HG02840 (cell line): ENCODE data around the gene MYO3B.
"Not testable (repeated sequence)": the region's sequence is repeated elsewhere in the genome, so short reads cannot be mapped to it uniquely, and the experiment has no call there.

Experiments
- ATAC-seq: cut with Tn5 transposase; IDR thresholded peaks from one replicate; pipeline ENCODE4 v1.9.1; 2021; ENCODE audit warnings: mild to moderate bottlenecking, moderate library complexity, moderate number of reproducible peaks; ENCODE audit not compliant: unreplicated experiment, low FRiP score

Gene MYO3B

DNA sequence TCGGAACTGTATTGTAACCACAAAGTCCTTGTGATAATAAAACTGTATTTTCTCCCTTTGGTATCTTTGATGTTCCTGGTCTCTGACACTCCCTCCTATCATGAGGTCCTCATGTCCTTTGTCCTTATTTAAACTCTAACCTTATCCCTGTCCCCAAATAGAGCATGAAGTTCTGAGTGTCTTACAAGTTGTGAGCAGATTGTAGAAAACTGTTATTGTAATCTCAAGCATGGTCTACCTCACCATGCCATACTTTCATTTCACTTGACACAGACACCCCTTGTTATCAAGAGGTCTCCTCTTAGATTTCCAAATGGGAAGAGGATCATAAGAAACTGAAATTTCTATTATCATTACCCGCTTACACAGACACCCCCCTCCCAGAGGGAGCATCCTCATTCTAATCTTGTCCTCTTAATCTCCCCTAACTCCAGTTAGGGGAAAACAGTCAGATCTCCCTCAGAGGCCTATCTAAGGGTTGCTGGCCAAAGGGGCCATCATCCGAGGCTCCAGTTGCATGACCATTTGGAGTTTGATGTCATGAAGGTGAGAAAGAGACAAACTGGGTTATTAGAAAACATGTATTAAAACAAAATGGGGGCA is 29.0 kb downstream of the MYO3B start:
- no peak for ATAC-seq

DNA sequence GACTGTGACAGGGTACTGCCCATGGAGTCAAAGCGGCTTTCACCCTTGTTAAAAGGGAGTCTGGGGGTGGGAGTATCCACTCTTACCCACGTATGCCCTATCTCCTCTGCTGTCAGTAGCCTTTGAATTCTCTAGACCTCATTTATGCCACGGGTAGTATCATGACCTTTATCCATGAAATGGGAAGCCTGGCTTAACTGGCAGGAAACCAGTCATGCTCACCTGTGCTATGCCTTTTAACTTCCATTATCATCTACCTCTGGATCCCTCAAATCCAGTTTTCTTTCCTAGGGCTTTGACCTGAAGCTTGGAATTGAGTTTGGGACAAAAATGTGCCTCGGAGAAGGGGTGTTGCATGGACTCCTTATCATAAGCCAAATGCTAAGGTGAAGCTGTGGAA is 30.0 kb downstream of the MYO3B start:
- ATAC-seq = no peak

DNA sequence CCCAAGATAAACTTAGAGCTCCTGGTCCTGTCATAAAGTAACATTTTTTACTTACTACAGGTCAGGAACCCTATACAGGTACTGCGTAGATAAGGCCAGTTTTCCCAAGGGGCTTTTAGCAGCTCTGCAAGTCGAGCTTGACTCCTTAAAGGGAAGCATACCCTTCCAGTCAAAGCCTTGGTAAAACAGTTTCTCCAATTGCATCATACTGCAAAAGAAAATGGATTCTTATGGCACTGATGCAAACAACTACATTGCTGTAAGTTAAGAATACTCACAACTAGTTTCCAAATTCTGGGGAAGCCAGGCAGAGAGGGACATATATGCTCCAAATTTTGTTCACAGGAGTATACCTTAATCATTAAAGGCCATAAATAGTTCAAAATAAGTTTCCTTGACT is 31.0 kb downstream of the MYO3B start:
- no peak for ATAC-seq

DNA sequence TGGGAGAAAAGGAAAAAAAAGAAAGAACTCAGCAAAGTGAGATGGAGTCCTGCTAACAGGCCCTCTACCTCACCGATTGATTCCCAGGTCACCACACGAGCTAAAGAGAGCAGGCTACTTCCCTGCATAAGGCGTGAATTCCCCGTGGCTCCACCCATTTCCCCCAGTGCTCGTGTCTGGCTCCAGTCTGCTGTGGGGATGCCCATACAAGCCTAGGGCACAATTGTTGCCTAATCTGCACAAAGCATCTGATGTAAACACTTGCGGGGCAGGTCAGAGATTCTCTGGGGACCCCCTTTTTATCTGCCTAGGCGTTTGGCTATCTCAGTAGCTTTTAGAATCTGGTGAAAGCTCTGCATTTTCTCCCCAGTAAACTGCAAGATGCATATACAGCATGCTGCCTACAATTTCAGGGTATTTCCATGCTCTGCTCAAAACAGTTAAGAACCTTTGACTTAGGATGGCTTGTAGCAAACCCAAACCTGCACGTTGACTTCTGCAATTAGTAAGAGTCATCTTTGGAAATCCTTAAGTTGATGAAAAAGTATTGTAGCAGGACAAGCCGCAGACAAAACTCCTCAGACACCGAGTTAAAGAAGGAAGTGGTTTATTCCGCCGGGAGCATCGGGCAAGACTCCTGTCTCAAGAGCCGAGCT is 34.8 kb downstream of the MYO3B start:
- ATAC-seq = no peak

DNA sequence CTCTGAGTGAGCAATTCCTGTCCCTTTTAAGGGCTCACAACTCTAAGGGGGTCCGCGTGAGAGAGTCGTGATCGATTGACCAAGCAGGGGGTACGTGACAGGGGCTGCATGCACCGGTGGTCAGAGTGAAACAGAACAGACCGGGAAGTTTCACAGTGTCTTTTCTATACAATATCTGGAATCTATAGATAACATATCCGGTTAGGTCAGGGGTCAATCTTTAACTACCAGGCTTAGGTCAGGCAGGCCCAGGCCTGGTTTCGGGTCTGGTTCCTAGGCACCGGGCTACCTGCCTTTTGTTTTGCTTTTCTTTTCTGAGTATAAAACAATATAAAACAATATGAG is 35.3 kb downstream of the MYO3B start:
- ATAC-seq = not testable (repeated sequence)

DNA sequence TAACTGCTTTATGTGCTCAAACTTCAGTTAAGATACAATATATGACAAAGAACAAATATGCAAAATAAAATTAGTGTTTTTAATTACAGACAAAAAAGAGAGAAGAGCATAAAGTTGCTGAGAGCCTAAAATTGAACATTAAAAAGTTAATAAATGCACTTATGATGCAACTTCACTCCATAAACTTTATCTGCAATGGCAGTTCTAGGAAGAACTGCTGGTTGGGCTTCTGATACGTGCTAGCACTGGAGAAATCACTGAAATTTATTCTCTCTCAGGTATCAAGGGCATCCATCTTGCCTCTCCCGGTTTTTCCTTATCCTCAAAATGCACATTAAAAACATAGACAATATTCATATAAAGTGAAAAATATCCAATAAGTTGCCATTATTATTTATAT is 35.7 kb downstream of the MYO3B start:
- ATAC-seq = no peak

DNA sequence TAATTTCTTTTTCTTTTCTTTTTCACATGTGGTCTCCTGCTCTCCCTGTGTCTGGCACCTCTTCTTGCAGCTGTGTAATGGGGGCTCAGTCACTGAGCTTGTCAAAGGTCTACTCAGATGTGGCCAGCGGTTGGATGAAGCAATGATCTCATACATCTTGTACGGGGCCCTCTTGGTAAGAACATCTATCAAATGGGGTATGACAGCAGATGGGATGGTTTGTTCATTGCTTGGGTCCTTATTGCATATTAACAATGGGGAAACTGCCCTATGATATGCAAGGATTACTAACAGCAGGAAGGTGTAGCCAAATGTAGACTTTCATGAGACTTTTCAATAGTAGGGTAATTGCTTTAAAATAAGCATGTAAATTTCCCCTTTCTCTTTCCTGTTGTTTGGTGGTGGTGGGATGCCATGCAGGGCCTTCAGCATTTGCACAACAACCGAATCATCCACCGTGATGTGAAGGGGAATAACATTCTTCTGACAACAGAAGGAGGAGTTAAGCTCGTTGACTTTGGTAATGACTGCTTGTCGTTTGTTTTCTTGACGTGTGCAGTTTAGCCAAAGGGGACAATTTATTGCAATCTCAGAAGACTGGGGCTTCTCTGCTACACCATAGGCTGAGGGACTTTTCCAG is 36.5 kb downstream of the MYO3B start:
- ATAC-seq = no peak

DNA sequence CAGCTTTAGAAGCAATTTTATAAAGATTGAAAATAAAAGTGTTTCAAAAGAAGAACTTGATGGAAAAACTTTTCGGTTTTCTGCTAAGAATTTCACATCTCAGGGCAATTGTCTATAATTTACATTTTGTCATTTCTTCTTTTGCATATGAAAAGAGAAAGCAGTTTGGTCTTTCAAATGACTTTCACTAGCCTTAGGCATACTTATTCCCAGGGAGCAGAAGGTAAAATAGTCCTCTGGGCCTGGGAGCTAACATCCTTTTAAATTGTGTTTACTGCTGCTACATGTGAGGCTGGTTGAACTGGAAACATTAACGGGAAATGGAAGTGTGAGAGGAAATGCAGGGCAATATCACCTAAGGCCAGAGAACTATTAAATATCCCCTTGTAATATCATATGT is 37.1 kb downstream of the MYO3B start:
- ATAC-seq = no peak

DNA sequence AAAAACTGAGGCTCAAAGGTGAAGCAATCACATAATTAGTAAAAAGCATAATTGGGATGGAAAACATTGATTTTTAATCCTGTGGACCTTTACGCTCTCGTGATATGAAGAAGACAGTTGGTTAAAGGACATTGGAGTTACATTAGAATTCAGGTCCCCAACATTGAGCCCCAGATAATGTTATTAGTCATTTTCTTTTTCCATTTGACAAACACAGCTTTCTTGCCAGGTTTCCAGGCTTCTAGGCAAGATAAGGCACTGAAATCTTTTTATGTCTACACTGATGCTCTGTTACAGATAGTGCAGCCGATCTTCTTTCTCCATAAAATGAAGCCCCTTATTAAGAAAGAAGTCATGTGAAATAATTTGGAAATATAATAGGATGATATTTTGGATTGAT is 38.5 kb downstream of the MYO3B start:
- ATAC-seq = no peak

DNA sequence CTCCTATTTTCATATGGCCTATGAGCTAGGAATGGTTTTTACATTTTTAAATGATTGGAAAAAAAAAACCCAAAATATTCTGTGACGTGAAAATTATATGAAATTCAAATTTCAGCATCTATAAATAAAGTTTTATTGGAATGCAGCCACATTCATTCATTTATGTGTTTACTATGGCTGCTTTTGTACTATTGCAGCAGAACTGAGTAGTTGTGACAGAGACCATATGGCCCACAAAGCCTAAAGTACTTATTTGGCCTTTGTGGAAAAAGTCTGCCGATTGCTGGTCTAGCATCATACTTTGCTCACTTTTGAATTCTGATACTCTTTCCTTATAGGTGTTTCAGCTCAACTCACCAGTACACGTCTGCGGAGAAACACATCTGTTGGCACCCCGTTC is 39.0 kb downstream of the MYO3B start:
- no peak for ATAC-seq

DNA sequence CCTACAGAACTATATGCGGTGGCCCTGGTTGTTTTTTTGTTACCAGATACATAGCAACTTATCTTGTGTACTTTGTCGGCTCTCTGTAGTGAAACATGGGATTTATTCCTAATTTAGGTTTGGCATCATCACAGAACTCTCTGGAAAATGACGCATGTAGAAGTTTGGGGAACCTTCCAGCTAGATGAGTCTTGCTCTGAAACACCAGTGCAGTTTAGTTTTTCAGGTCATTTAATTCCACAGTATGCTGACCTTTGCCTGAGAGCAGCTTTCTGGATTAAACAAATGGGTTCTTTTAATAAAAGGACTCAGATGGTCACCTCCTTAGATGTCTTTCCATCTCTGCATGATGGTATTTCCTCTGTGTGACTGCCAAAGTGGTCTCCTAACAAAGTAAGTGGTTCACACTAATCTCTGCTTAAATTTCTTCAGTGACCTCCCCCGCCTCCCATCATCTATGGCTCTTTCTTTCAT is 39.9 kb downstream of the MYO3B start:
- no peak for ATAC-seq

DNA sequence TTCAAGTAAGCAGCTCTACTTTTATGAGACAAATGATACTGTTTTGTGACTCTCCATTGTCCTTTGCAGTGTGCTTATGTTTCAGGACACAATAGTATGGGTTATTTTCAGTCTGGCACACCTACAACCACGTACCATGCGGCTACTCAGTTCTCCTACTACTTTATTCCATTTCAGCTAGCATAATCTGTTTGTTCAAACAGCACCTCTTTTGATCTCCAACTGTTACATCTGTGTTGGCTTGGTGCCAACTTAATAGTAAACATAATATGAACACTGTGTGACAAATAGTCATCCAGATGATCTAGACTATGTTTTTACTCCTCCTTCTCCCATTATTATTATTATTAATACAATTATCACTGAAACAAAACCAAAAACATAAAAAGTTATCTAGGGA is 40.5 kb downstream of the MYO3B start:
- ATAC-seq = no peak

DNA sequence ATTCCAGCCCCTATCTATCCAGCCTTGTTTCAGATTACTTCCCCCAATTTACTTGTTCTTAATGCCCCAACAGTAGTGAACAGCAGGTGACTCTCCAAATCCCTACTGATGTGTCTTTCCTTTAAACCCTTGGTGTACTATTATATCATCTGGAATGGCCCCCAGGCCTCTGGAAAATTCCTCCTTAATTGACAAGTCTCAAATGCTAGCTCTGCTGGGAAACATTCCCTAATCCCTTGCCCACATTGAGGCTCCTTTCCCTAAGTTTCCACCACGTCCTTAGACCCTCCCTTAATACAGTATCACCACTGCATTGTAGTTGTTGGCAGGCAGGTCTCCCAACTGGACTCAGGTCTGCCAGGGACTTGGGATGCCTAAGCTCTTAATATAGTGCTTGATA is 41.0 kb downstream of the MYO3B start:
- no peak for ATAC-seq

DNA sequence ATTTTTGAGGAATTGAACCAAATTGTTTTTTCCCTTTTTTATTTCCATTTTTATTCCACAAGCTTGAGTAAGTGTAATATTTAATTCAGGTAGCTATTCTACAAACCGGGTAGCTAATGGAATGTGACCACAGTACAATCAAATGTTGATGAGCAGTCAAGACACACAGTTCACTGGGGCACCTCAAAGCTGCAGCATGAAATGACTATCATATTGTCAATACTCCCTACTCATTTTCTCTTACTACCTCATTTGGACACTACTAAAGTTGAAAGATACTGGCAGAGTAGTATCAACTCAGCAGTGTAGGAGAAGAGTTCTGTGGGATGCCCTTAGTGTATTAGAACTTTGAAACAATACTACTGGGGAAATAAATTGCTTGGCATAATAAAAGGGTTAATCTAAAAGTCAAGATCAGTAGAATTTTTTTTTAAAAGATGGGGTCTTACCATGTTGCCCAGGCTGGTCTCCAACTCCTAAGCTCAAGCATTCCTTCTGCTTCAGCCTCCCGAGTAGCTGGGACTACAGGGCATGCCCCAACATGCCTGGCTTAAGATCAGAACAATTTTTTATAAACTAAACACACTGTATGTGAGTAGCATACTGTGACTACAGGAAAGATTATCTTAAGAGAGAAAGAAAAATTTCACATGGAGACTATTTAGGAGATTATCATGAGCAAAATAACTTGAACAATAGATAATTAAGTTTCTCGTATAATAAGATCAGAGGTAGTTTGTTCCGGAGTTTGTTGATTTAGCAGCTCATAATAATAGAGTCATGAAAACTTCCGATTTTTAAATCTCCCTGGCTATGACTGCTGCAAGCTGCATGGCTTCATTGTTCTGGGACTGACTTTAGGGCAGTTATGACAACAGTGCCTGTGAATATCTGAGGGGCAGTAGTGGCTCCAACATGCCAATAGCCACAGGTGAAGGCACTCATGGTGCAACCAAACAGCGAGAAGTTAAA is 43.7 kb downstream of the MYO3B start:
- no peak for ATAC-seq

DNA sequence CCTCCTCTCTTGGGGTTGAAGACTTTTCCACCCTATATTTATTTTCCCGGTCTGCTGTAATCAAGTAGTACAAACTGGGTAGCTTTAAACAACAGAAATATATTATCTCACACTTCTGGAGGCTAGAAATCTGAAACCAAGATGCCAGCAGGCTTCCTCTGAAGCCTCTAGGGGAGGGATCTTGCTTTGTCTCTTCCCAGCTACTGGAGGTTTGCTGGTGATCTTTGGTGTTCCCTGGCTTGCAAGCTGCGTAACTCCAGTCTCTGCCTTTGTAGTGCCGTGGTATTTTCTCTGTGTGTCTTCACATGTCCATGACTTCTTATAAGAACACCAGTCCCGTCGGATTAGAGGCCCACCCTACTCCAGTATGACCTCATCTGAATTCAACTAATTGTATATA is 44.4 kb downstream of the MYO3B start:
- ATAC-seq = no peak

DNA sequence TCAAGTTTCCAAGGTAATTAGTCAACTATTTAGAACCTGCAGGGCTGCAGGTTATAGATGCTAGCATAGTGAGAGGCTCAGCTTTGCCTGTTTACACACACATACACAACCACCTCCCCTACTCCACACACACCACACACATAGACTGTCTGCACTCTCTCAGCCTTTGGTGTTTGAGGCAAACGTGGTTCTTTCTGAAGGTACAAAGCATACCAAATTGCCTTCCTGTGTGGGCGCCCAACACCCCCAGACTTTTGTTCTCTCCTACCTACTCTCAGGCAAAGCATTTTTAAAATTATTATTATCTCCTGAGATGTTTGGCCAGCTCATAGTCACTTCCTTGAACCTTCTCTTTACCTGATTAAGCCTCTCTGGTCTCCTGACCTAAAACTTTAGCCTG is 44.9 kb downstream of the MYO3B start:
- no peak for ATAC-seq

DNA sequence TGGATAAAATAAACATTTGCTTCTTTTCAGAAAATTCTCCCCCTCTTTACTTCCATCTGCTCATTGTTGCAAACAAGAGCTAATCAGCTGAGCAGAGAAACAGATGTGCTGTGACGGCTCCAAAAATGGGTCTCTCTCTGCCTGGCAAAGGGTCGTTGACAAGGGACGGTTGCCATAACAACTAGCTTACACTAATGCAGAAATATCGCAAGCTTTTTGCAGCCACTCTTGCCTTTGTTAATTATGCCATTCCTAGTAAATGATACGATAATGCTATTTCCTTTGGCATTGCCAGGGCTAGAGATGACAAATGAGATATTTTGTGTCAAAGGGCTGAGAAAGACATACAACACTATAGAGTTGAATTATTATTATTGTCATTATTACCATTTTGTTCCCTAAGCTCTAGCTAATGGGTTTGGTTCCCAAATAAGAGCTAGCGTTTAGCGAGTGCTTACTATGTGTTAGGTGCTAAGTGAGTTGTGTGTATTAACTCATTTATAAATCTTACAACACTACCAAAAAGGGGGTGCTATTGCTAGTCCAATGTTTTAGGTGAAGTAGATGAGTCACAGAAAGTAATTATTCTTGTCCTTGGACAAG is 46.8 kb downstream of the MYO3B start:
- no peak for ATAC-seq

DNA sequence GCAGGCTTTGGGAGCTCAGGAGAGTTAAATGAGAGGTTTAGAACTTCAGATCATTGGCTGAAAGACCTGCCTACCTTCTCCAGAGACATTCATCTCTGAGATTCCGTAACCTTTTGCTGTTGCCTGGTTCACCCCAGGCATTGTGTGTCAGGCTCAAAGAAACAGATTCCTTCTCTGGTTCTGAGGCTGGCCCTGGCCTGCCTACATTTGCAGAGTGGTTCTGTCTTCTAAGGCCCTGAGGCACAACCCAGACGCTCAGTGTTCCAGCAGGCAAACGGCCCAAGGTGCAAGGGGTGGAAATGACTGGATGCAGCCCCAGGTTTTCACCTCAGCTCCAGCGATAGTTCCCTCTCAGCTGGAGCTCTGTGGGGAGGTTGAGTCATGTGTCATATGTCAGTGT is 48.3 kb downstream of the MYO3B start:
- no peak for ATAC-seq

DNA sequence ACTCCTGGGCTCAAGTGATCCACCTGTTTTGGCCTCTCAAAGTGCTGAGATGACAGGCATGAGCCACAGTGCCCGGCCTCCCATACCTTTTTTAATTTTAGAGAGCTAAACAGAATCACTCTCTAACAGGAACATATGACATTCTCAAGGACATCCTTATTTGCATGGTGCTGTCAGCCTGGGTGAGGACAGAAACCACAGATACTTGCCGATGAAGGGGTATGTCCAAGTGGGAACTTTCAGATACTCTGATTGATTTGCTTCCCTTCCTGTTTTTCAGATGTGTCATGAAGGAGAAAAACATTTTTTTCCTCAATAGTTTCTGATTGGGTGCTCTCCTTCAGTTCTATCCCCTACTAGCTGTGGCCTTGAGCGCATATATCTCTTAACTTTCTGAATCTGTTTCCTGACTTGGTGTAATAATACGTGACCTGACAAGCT is 49.6 kb downstream of the MYO3B start:
- ATAC-seq = peak; percentile 71

DNA sequence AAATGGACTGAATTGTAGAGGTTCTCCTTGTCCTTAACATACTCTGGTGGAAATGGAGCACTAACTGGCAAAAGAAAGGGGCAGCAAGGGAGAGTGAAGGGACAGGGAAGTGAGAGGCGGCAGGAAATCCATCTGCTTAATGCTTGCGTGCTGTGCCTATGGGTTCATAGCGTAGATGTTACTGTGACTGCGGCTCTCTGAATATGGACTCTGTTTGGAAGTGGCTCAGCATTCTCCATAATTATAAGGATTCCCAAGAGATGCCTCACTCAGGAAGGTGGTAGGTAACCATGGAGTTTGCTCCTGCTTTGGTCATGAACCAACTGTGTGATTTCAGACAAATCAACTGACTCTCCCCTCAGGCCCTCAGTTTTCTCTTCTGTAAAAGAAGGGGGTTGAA is 50.0 kb downstream of the MYO3B start:
- ATAC-seq = no peak

DNA sequence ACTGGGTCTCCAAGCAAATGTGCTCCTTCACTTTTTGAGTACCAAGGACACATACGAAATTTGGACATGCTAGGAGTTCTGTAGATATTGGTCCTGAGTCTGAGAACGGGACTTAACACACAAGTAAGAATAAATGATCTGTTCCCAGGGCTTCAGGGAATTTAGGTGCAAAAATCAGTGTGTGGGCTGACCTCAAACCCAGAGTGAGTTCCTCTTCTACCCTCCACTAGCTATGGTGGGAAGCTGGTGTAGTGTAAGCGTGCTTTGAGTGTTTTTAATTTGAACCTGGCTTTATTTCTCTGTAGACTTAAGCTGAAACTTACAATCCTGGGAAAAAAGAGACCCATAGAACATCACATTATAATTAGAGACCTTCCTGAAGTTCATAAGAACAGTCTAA is 50.5 kb downstream of the MYO3B start:
- no peak for ATAC-seq
